ENCODE results near the gene RPP25L.

RPP25L gene

DNA sequence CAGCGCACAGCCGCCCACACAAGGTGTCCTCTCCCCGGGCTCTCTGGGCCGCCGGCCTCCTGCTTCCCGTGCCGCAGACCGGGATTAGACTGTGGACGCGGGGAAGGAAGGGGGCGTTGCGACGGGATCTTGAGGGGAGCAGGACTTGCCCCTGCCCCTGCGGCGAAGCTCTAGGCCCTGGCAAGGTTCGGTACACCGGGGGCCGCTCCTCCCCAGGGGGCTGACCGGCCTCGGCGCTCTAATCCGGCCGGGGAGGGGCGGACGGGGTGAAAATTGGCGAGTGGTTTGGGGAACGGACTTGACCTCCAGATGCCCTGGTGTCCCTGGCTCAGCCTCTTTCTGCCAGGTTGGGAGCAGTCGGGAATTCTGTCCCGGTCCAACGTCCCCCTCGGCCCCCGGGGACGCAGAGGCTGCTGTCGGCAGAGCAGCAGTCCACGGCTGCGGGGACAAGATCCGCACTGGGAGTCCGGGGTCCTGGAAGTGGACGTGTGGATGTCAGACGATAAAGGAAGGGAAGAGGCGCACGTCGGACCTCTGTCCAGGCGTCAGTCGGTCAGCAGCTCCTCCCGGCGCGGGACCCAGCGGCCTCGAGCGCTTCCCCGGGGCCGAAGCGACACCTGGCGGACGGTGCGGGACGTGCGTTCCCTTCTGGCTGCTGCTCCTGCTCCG, 20.5 kb downstream of the RPP25L start:
- ChIA-PET POLR2A (no interaction called here), CTCF (interaction anchor here (0.6 to 2.7 kb wide), 17 partner anchors 8 to 187 kb away, joined by 3 to 31 read pairs (median 4); partner anchors contain the start of gene ENHO)
- TF ChIP-seq FOXM1 (IDR thresholded peaks at IDR 0.05; ENCODE audit: borderline replicate concordance) (no peak; the same call in 1 of the 2 replicates), PKNOX1 (IDR thresholded peaks at IDR 0.05) (no peak), ARNT (IDR thresholded peaks at IDR 0.05) (no peak), SUZ12 (IDR thresholded peaks at IDR 0.05) (no peak), HDGF (IDR thresholded peaks at IDR 0.05; ENCODE audit: borderline replicate concordance) (no peak), ELF4 (IDR thresholded peaks at IDR 0.05) (no peak), ZNF384 (IDR thresholded peaks at IDR 0.05) (no peak), FOXK2 (IDR thresholded peaks at IDR 0.05) (no peak), L3MBTL2 (conservative IDR thresholded peaks at IDR 0.05) (no peak), NFRKB (IDR thresholded peaks at IDR 0.05) (no peak), SP1 (IDR thresholded peaks at IDR 0.05) (no peak), BHLHE40 (IDR thresholded peaks at IDR 0.05; ENCODE audit: borderline replicate concordance) (no peak), TARDBP (IDR thresholded peaks at IDR 0.05) (no peak), FOXA1 (IDR thresholded peaks at IDR 0.05) (no peak), CTBP1 (IDR thresholded peaks at IDR 0.05; ENCODE audit: borderline replicate concordance) (no peak), LEF1 (IDR thresholded peaks at IDR 0.05; ENCODE audit: borderline replicate concordance) (no peak)
- peak; percentile 92 for DNase-seq (ENCODE audit: extremely low spot score)

DNA sequence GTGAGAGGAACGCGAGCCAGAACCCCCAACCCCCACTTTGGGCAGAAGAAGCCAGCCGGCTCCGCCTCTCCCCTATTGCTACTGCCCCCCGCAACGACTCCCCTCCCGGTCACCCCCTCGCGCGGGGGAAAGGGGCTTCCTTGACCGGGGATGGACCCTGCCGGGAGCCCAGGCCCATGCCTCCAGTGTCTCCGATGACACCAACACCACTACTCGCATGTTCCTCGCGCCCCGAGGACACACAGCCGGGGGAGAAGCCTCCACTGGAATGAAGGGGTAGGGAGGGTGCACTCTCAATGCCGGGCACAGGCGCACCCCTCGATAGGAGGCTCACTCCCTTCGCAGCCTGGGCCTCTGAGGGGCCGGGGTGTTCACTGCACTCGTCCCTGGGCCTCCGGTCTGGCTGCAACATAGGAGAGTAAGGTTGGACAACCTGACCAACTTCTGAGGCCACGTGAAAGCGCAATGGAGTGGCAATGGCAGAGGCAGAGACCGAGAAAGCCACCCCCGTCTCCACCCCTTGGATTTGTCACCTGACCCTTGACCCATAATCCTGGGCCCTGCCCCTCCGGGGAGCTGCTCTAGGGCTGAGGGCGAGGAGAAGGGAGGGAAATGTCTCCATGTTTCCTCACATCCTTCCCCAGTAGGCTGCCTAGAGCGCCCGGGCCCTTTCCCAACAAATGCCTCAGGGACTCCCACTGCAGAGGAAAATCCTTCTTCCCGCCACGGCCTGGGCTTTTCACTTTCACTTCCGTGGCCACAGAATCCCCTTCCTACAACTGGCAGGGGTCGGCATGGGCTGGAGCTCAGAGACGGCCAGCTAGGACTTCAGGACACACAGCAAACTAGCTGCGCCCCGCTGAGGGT, 21.3 kb downstream of the RPP25L start:
- CTCF ChIA-PET: interaction anchor here (1.0 to 2.7 kb wide), 6 partner anchors 12 to 187 kb away, joined by 3 to 31 read pairs (median 6); no protein-coding TSS in a partner anchor
- DNase-seq (ENCODE audit: extremely low spot score): no peak
- no peak for TF ChIP-seq TARDBP (IDR thresholded peaks at IDR 0.05)
- no peak for TF ChIP-seq SP1 (IDR thresholded peaks at IDR 0.05)
- no peak for TF ChIP-seq SUZ12 (IDR thresholded peaks at IDR 0.05)
- TF ChIP-seq L3MBTL2 (conservative IDR thresholded peaks at IDR 0.05): no peak
- TF ChIP-seq BHLHE40 (IDR thresholded peaks at IDR 0.05; ENCODE audit: borderline replicate concordance): no peak
- TF ChIP-seq FOXA1 (IDR thresholded peaks at IDR 0.05): no peak
- TF ChIP-seq ARNT (IDR thresholded peaks at IDR 0.05): no peak
- no peak for TF ChIP-seq ELF4 (IDR thresholded peaks at IDR 0.05)
- TF ChIP-seq NFRKB (IDR thresholded peaks at IDR 0.05): no peak
- TF ChIP-seq FOXM1 (IDR thresholded peaks at IDR 0.05; ENCODE audit: borderline replicate concordance): no peak
- TF ChIP-seq FOXK2 (IDR thresholded peaks at IDR 0.05): no peak
- TF ChIP-seq ZNF384 (IDR thresholded peaks at IDR 0.05): no peak
- no peak for TF ChIP-seq LEF1 (IDR thresholded peaks at IDR 0.05; ENCODE audit: borderline replicate concordance)
- no peak for TF ChIP-seq CTBP1 (IDR thresholded peaks at IDR 0.05; ENCODE audit: borderline replicate concordance)
- no peak for TF ChIP-seq PKNOX1 (IDR thresholded peaks at IDR 0.05)
- TF ChIP-seq HDGF (IDR thresholded peaks at IDR 0.05; ENCODE audit: borderline replicate concordance): no peak
- POLR2A ChIA-PET: no interaction called here

- TF ChIP-seq NFRKB (IDR thresholded peaks at IDR 0.05): no peak
- TF ChIP-seq L3MBTL2 (conservative IDR thresholded peaks at IDR 0.05): peak; percentile 46; the same call in 1 of the 2 replicates
- ChIA-PET POLR2A (interaction anchor here (1.5 kb wide), 1 partner anchor 11 kb away, joined by 5 read pairs; no protein-coding TSS in a partner anchor), CTCF (no interaction called here)
- DNase-seq (ENCODE audit: extremely low spot score): peak; percentile 72
These were observed 22.1 kb downstream of the RPP25L start, which contains the start of gene CNTFR for GRCh38 chr9:34589636-34590380. Gene CNTFR, minus strand, starts transcription at chr9:34589724. Its CDS starts 20,743 bp downstream, at chr9:34568981.

DNA sequence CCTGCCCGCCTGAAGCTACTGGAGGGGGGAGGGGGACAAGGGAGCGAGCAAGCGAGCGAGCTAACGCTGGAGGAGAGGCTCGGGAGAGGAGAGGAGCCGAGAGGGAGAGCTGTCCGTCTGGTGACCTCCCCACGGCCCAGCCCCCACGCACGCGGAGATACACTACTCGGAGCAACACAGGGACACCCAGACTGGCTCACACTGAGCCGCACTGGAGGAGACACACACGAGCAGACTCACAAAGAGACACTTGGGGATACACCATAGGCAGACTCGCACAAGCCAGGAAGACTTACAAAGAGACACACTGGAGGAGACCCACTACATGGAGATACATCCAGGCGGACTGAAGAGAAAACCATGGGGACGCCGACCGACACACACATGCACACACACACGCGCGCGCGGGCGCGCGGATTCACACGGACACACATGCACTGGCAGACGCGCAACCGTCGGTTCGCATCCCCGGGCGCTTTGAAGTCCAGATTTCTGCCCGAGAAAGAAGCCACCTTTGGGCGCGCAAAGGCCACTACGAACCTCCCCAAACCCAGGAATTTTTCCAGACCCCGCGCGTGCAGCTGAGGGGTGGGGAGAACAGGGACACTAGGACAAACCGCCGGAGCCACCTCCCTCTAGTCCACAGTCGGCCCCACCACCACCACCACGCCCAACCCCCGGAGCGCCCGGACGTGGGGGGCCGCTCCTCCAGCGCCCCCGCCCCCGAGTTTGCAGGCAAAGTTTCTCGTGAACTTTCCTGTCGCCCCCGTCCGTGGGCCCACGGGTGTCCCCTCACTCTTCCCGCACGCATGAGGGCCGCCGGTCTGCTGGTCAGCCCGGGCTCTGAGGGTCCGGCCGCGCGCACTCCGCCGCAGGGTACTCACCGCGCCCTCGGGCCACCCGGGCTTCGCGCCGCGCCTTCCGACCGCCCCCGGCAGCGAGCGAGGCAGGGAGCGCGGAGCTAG, 22.9 kb downstream of the RPP25L start:
- TF ChIP-seq ELF4 (IDR thresholded peaks at IDR 0.05) (no peak), CTBP1 (IDR thresholded peaks at IDR 0.05; ENCODE audit: borderline replicate concordance) (no peak), ARNT (IDR thresholded peaks at IDR 0.05) (no peak), BHLHE40 (IDR thresholded peaks at IDR 0.05; ENCODE audit: borderline replicate concordance) (no peak), FOXK2 (IDR thresholded peaks at IDR 0.05) (no peak), TARDBP (IDR thresholded peaks at IDR 0.05) (no peak), FOXA1 (IDR thresholded peaks at IDR 0.05) (no peak), L3MBTL2 (conservative IDR thresholded peaks at IDR 0.05) (no peak), LEF1 (IDR thresholded peaks at IDR 0.05; ENCODE audit: borderline replicate concordance) (no peak), PKNOX1 (IDR thresholded peaks at IDR 0.05) (no peak), ZNF384 (IDR thresholded peaks at IDR 0.05) (no peak), FOXM1 (IDR thresholded peaks at IDR 0.05; ENCODE audit: borderline replicate concordance) (no peak), NFRKB (IDR thresholded peaks at IDR 0.05) (no peak)
- POLR2A ChIA-PET: interaction anchor here (1.5 kb wide), 1 partner anchor 10 kb away, joined by 5 read pairs; no protein-coding TSS in a partner anchor
- DNase-seq (ENCODE audit: extremely low spot score): no peak
- CTCF ChIA-PET: interaction anchor here (0.7 kb wide), 1 partner anchor 262 kb away, joined by 3 read pairs; no protein-coding TSS in a partner anchor
